ENCODE measurements around the gene ECSIT.
A peak's percentile ranks its signal among the peaks of the same experiment; 100 is the strongest.

Gene ECSIT

DNA sequence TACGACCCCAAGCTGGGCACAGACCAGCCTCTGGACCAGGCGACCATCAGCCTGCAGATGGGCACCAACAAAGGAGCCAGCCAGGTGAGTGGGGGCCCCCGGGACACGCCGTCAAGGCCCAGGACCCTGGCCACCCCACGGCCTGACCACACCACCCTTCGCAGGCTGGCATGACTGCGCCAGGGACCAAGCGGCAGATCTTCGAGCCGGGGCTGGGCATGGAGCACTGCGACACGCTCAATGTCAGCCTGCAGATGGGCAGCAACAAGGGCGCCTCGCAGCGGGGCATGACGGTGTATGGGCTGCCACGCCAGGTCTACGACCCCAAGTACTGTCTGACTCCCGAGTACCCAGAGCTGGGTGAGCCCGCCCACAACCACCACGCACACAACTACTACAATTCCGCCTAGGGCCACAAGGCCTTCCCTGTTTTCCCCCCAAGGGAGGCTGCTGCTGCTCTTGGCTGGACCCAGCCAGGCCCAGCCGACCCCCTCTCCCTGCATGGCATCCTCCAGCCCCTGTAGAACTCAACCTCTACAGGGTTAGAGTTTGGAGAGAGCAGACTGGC, 20.5 kb upstream of the ECSIT start:
- DNase-seq (ENCODE audit: low read depth), result no peak

- no peak for DNase-seq (ENCODE audit: low read depth)
Observed at GRCh38 chr19:11547929-11548700, 19.2 kb upstream of the ECSIT start.

DNA sequence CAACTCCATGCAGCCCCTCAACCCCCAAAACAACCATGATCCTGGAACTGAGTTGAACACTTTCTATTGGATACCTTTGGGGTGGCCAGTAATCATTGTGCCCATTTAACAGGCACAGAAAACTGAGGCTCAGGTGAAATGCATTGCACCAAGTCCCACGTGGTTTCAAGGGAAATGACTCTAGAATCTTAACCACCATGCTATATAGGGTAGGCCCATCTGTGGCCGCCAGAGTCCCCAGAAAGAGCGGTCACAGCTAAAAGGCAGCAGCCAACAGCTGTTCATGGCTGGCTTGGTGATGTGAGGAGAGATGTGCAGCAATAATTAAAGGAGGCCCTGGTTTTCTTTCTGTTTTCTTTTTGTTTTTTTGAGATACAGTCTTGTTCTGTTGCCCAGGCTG, 12.3 kb upstream of the ECSIT start:
- no peak for DNase-seq (ENCODE audit: low read depth)

DNA sequence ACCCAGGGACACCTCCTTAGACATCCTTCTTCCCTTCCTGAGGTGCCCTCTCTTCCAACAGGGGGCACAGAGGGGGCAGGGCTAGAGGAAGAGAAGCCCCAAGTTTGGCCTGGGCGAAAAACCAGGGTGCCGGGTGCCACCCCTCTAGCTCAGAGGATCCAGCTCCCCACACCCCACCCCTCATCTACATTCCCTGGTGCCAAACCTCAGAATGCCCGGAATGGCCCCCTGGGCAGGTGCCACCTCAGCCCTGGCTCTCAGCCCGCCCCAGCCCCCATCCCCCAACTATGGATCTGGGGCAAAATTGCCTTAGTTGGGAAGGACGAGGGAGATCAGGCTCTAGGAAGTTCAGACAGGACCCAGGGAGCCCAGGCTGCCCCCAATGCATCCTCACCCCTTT, 11.7 kb upstream of the ECSIT start:
- DNase-seq (ENCODE audit: low read depth), result no peak

DNA sequence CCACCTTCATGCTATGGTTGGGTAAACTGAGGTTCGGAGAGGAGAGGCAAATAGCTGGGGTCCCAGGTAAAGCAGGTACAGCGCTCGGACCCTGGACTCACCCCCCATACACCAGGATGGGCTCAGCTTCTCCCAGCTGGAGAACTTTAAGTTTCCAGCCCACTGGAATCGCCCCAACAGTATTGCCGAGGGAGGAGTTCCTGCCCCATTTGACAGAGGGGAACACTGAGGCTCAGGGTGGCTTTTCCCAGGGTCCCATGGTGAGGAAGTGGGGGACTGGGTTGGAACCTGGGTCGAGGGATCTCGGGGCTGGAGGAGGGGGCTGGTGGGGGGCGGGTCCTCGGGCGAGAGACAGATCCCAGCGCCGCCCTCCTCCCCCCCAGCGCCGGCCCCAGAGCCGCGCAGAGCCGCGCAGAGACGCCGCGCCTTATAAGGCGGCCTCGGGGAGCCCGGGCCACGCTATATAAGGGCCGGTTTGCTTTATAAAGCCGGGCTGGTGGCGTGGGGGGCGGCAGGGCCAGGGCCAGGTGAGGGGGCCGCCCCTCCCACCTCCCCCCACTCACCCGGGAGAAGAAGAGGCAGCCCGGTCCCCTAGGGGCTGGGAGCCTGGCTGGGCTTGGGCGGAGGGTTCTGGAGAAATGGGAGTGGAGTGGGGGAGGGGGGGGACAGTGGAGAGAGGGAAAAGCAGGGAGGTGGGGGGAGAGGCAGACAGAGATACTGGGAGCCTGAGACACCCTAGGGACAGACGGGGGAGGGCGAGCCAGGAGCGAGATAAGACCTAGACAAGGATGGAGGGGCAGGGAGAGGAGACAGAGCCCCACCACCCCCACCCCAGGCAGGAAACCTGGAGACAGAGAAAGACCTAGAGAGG, 10.8 kb upstream of the ECSIT start:
- DNase-seq (ENCODE audit: low read depth), result no peak

- no peak for DNase-seq (ENCODE audit: low read depth)
Observed at GRCh38 chr19:11538232-11539036, 9.5 kb upstream of the ECSIT start, which contains the start of gene CNN1. CNN1 (plus strand) TSS chr19:11538851; CDS start chr19:11538928, 77 bp downstream.

- DNase-seq (ENCODE audit: low read depth), result peak; percentile 73
Observed at GRCh38 chr19:11535792-11536595, 7.1 kb upstream of the ECSIT start.

GRCh38 chr19:11534948-11535347, 6.0 kb upstream of the ECSIT start:
- DNase-seq (ENCODE audit: low read depth), result no peak

GRCh38 chr19:11534538-11534937, 5.6 kb upstream of the ECSIT start:
- DNase-seq (ENCODE audit: low read depth), result no peak

GRCh38 chr19:11530432-11530831, 1.5 kb upstream of the ECSIT start:
- no peak for DNase-seq (ENCODE audit: low read depth)

GRCh38 chr19:11519138-11519537, 9.8 kb downstream of the ECSIT start:
- DNase-seq (ENCODE audit: low read depth), result no peak

DNA sequence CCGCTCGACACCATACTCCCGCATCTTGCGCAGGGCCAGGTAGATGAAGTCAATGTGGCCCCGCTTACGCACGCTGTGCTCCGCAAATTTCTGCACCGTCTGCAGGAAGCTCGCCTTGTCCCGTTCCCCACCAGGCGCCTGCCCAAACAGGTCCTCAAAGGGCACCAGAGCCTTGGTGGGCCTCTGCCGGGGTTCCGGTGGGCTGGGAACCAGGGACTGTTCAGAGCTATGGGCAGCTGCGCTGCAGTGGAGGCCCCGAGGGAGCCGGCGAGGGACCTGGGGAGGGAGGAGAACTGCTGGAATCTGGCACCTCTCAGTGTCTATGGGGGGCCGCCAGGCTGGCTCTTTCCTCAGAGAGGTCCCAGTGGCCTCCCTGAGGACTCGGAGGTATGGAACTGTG, 15.0 kb downstream of the ECSIT start:
- DNase-seq (ENCODE audit: low read depth), result no peak

GRCh38 chr19:11510444-11510843, 18.5 kb downstream of the ECSIT start:
- DNase-seq (ENCODE audit: low read depth), result no peak

DNA sequence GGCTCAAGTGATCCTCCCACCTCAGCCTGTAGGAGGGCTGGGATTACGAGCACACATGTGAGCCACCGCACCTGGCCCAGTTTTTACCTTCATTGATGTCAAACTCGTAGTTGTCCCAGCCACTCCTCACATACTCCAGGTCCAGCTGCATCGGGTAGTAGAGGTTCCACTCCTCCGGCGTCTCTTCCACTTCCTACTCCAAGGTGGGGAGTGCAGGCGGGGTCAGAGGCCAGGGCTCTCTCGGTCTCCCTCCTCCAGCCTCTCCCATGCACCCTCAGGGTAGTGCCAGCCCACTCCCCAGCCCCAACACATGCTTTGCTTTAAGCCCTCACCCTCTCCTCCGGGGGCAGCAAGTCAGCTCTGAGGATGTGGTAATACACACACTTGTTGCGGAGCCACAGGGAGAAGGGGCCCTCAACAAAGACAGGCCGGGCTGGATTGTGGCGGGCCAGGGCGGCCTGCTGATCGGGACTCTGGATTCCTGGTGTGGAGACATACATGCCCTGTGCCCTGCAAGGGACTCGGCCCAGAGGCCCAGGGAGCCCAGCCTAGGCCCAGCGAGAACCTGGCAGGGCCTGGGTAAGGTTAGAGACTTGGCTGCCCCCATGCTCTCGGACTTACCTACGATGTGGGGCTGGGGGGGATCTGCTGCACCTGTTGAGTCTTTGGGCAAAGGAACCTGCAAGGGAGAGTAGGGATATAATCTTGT, 21.4 kb downstream of the ECSIT start:
- no peak for DNase-seq (ENCODE audit: low read depth)

DNA sequence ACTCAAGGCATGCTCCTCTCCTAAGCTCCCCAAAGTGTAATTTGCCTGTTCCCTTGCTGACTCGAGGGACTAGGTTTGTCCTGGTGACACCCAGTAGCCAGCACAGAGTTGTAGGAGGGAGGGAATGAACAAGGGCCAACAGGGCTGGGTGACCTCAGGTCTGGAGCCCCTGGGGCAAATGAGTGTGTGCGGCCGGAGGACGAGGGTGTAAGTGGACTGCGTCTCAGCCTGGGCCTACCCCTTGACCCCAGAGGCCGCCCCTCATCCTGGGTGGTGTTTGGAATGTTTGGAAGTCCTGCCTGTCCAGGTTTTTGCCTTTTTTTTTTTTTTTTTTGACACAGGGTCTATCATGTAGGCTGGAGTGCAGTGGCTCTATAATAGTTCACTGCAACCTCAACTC, 22.0 kb downstream of the ECSIT start:
- no peak for DNase-seq (ENCODE audit: low read depth)

- DNase-seq (ENCODE audit: low read depth), result no peak
Observed at GRCh38 chr19:11506101-11506555, 22.8 kb downstream of the ECSIT start.

GRCh38 chr19:11505504-11506100, 23.3 kb downstream of the ECSIT start, which contains the start of gene ZNF653:
ZNF653 (minus strand) TSS chr19:11505839; CDS start chr19:11505786, 53 bp downstream.
- peak; percentile 91 for DNase-seq (ENCODE audit: low read depth)

DNA sequence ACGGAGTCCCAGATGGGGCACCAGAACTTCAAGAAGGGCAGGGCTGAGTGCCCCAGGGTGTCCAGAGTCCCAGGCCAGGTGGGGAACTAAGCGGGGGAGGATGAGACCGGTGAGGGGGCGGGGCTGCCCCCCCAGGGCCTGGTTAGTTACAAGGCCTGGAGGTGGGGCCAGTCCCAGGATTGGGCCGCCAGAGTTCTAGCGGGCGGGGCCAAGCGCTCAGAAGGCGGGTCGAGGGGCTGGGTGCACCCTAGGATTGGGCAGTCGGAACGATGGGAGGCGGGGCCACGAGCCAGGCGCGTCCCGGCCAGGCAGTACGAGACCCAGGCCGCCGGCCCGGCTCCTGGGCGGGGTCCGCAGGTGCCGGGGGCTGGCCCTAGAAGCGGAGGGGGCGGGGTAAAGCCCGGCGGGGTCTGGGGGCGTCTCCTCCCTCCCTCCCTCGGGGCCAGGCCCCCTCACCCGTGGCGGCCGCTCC, 23.9 kb downstream of the ECSIT start:
- DNase-seq (ENCODE audit: low read depth), result peak; percentile 91

GRCh38 chr19:11504502-11505031, 24.4 kb downstream of the ECSIT start:
- no peak for DNase-seq (ENCODE audit: low read depth)
